ENCODE measurements around the gene HOXA1. TPM values are rescaled to one million over a fixed set of nuclear protein-coding genes. Genes with fewer than 3 reads are reported as not detected.

Gene HOXA1
- total and polyA plus RNA-seq, 9 donors = 0.42 to 1.2 (median 0.91) TPM

- Histone ChIP-seq H3K4me1 (ENCODE audit: control insufficient read depth, insufficient read depth, low read length) (peaks cover 26% of the 10 kb centered on the region), H3K4me3 (ENCODE audit: low read length) (peak overlapping the region; percentile 20), H3K9me3 (replicated peaks; ENCODE audit: control insufficient read depth, low read depth, low read length) (no peaks in the 10 kb centered on the region), H3K27ac (ENCODE audit: low read length) (peak overlapping the region; percentile 76), H3K27me3 (ENCODE audit: control insufficient read depth, insufficient read depth, low read length) (peaks cover 57% of the 10 kb centered on the region), H3K36me3 (ENCODE audit: control insufficient read depth, insufficient read depth, low read length) (peaks cover 4% of the 10 kb centered on the region)
- DNase-seq = no peak
- WGBS (ENCODE audit: insufficient coverage) = 16% methylated on average over 19 of the region's 35 CpGs
These were observed 2.1 kb upstream of the HOXA1 start for GRCh38 chr7:27097686-27098577.

- Histone ChIP-seq H3K36me3 (ENCODE audit: control insufficient read depth, insufficient read depth, low read length) (peaks cover 4% of the 10 kb centered on the region), H3K4me3 (ENCODE audit: low read length) (peak overlapping the region; percentile 78), H3K4me1 (ENCODE audit: control insufficient read depth, insufficient read depth, low read length) (peaks cover 26% of the 10 kb centered on the region), H3K27me3 (ENCODE audit: control insufficient read depth, insufficient read depth, low read length) (peaks cover 56% of the 10 kb centered on the region), H3K27ac (ENCODE audit: low read length) (peak overlapping the region; percentile 95), H3K9me3 (replicated peaks; ENCODE audit: control insufficient read depth, low read depth, low read length) (no peaks in the 10 kb centered on the region)
- 0% methylated on average over 11 of the region's 41 CpGs for WGBS (ENCODE audit: insufficient coverage)
- DNase-seq = peak; percentile 88
These were observed 1.1 kb upstream of the HOXA1 start for GRCh38 chr7:27096768-27097514.

GRCh38 chr7:27095050-27095896 is 527 bp downstream of the HOXA1 start:
- Histone ChIP-seq H3K27ac (ENCODE audit: low read length) (no peak overlapping the region), H3K9me3 (replicated peaks; ENCODE audit: control insufficient read depth, low read depth, low read length) (no peaks in the 10 kb centered on the region), H3K27me3 (ENCODE audit: control insufficient read depth, insufficient read depth, low read length) (peaks cover 54% of the 10 kb centered on the region), H3K4me1 (ENCODE audit: control insufficient read depth, insufficient read depth, low read length) (peaks cover 24% of the 10 kb centered on the region), H3K36me3 (ENCODE audit: control insufficient read depth, insufficient read depth, low read length) (no peaks in the 10 kb centered on the region), H3K4me3 (ENCODE audit: low read length) (peak overlapping the region; percentile 78)
- WGBS (ENCODE audit: insufficient coverage) = 10% methylated on average over 23 of the region's 33 CpGs
- no peak for DNase-seq

- Histone ChIP-seq H3K4me3 (ENCODE audit: low read length) (no peak overlapping the region), H3K27ac (ENCODE audit: low read length) (no peak overlapping the region), H3K4me1 (ENCODE audit: control insufficient read depth, insufficient read depth, low read length) (peaks cover 24% of the 10 kb centered on the region), H3K27me3 (ENCODE audit: control insufficient read depth, insufficient read depth, low read length) (peaks cover 61% of the 10 kb centered on the region), H3K9me3 (replicated peaks; ENCODE audit: control insufficient read depth, low read depth, low read length) (no peaks in the 10 kb centered on the region), H3K36me3 (ENCODE audit: control insufficient read depth, insufficient read depth, low read length) (no peaks in the 10 kb centered on the region)
- no peak for DNase-seq
- WGBS (ENCODE audit: insufficient coverage) = 51% methylated on average over 18 of the region's 29 CpGs
These were observed 1.3 kb downstream of the HOXA1 start for GRCh38 chr7:27094304-27095049.

- DNase-seq = no peak
- H3K4me1 ChIP-seq (ENCODE audit: control insufficient read depth, insufficient read depth, low read length) = peaks cover 18% of the 10 kb centered on the region
- WGBS (ENCODE audit: insufficient coverage) = no CpG with 5 or more reads among the region's 6 CpGs
- peaks cover 60% of the 10 kb centered on the region for H3K27me3 ChIP-seq (ENCODE audit: control insufficient read depth, insufficient read depth, low read length)
- no peak overlapping the region for H3K27ac ChIP-seq (ENCODE audit: low read length)
- H3K4me3 ChIP-seq (ENCODE audit: low read length) = no peak overlapping the region
- no peaks in the 10 kb centered on the region for H3K36me3 ChIP-seq (ENCODE audit: control insufficient read depth, insufficient read depth, low read length)
- no peaks in the 10 kb centered on the region for H3K9me3 ChIP-seq (replicated peaks; ENCODE audit: control insufficient read depth, low read depth, low read length)
These were observed 2.5 kb downstream of the HOXA1 start for GRCh38 chr7:27093184-27093895.

GRCh38 chr7:27092819-27093110 is 3.0 kb downstream of the HOXA1 start:
- DNase-seq = no peak
- H3K36me3 ChIP-seq (ENCODE audit: control insufficient read depth, insufficient read depth, low read length) = no peaks in the 10 kb centered on the region
- H3K4me3 ChIP-seq (ENCODE audit: low read length) = no peak overlapping the region
- H3K9me3 ChIP-seq (replicated peaks; ENCODE audit: control insufficient read depth, low read depth, low read length) = no peaks in the 10 kb centered on the region
- WGBS (ENCODE audit: insufficient coverage) = no CpG with 5 or more reads among the region's 1 CpG
- peaks cover 17% of the 10 kb centered on the region for H3K4me1 ChIP-seq (ENCODE audit: control insufficient read depth, insufficient read depth, low read length)
- peaks cover 60% of the 10 kb centered on the region for H3K27me3 ChIP-seq (ENCODE audit: control insufficient read depth, insufficient read depth, low read length)
- no peak overlapping the region for H3K27ac ChIP-seq (ENCODE audit: low read length)

GRCh38 chr7:27091941-27092818 is 3.6 kb downstream of the HOXA1 start:
- peaks cover 65% of the 10 kb centered on the region for H3K27me3 ChIP-seq (ENCODE audit: control insufficient read depth, insufficient read depth, low read length)
- no peak for DNase-seq
- H3K36me3 ChIP-seq (ENCODE audit: control insufficient read depth, insufficient read depth, low read length) = no peaks in the 10 kb centered on the region
- H3K9me3 ChIP-seq (replicated peaks; ENCODE audit: control insufficient read depth, low read depth, low read length) = no peaks in the 10 kb centered on the region
- 56% methylated on average over 5 of the region's 9 CpGs for WGBS (ENCODE audit: insufficient coverage)
- H3K27ac ChIP-seq (ENCODE audit: low read length) = no peak overlapping the region
- no peak overlapping the region for H3K4me3 ChIP-seq (ENCODE audit: low read length)
- peaks cover 13% of the 10 kb centered on the region for H3K4me1 ChIP-seq (ENCODE audit: control insufficient read depth, insufficient read depth, low read length)

- DNase-seq = no peak
- Histone ChIP-seq H3K4me3 (ENCODE audit: low read length) (no peak overlapping the region), H3K9me3 (replicated peaks; ENCODE audit: control insufficient read depth, low read depth, low read length) (no peaks in the 10 kb centered on the region), H3K27ac (ENCODE audit: low read length) (no peak overlapping the region), H3K4me1 (ENCODE audit: control insufficient read depth, insufficient read depth, low read length) (peaks cover 12% of the 10 kb centered on the region), H3K27me3 (ENCODE audit: control insufficient read depth, insufficient read depth, low read length) (peaks cover 65% of the 10 kb centered on the region), H3K36me3 (ENCODE audit: control insufficient read depth, insufficient read depth, low read length) (no peaks in the 10 kb centered on the region)
- no CpG with 5 or more reads among the region's 3 CpGs for WGBS (ENCODE audit: insufficient coverage)
These were observed 4.7 kb downstream of the HOXA1 start for GRCh38 chr7:27091105-27091504.

Measured in muscle of leg (tissue), 11 donors.